Small intestine (tissue), 7 donors: ENCODE data around the gene URAD. TPM values are rescaled to one million over a fixed set of nuclear protein-coding genes. Genes with fewer than 3 reads are reported as not detected.

Source experiments
- DNase-seq, 2 donors: peaks; one replicate each; pipeline versions ENCODE4 v3.0.0 to v3.0.0-alpha.2; 2013
- FAIRE-seq: peaks from 2 replicates; lab custom pipeline; 2012; peaks lifted over from hg19 to GRCh38; lab: Jason Lieb, UNC
- H3K27ac ChIP-seq, 3 donors: one replicate each; pipeline ENCODE4 v1.5.1; 2013; ENCODE audit warnings: low read length in 2 of 3, mild to moderate bottlenecking in 2 of 3, control low read depth in 1 of 3, inconsistent platforms in 1 of 3, low read depth in 1 of 3, moderate library complexity in 1 of 3
- H3K27me3 ChIP-seq, 3 donors: one replicate each; pipeline ENCODE4 v1.6.1; 2013; ENCODE audit warnings: low read length in 3 of 3, inconsistent platforms in 1 of 3; ENCODE audit not compliant: control insufficient read depth in 3 of 3, insufficient read depth in 3 of 3
- H3K36me3 ChIP-seq, 3 donors: one replicate each; pipeline ENCODE4 v1.6.1; 2013; ENCODE audit warnings: low read length in 3 of 3, inconsistent platforms in 1 of 3, low read depth in 1 of 3, mild to moderate bottlenecking in 1 of 3, moderate library complexity in 1 of 3; ENCODE audit not compliant: control insufficient read depth in 3 of 3, insufficient read depth in 2 of 3
- H3K4me1 ChIP-seq, 3 donors: one replicate each; pipeline ENCODE4 v1.6.1; 2013; ENCODE audit warnings: low read length in 2 of 3, inconsistent platforms in 1 of 3, low read depth in 1 of 3, mild to moderate bottlenecking in 1 of 3, moderate library complexity in 1 of 3; ENCODE audit not compliant: control insufficient read depth in 3 of 3, insufficient read depth in 2 of 3
- H3K4me3 ChIP-seq, 3 donors: one replicate each; pipeline ENCODE4 v1.5.1; 2013; ENCODE audit warnings: low read length in 3 of 3, control low read depth in 1 of 3, inconsistent platforms in 1 of 3, low read depth in 1 of 3, mild to moderate bottlenecking in 1 of 3, moderate library complexity in 1 of 3
- H3K9me3 ChIP-seq, 2 donors: one replicate each; pipeline ENCODE4 v1.6.1; 2013; ENCODE audit warnings: low read depth in 1 of 2, low read length in 1 of 2; ENCODE audit not compliant: control insufficient read depth in 2 of 2, insufficient read depth in 1 of 2
- WGBS, 3 donors: extraction: QIAGEN DNeasy Blood & Tissue Kit; methylation state at CpG; one replicate each; pipeline ENCODE4 v1.1.7; 2013; 5-methylcytosine and 5-hydroxymethylcytosine counted together
- polyA plus RNA-seq, 4 donors: library from polyadenylated mRNA; stranded (reverse) in 3 of 4; unstranded in 1 of 4; fragments of 200-250 nt in 3 of 4; fragments of 120-200 nt in 1 of 4; gene quantifications; one replicate each; pipeline versions ENCODE4 v1.2.1 to v1.2.3, GENCODE V29; 2013
- donor health status: healthy with polysubstance abuse.
- donor health status: control.
- donor health status: control.
- donor health status: Bipolar disorder and iron deficiency.
- donor health status: healthy.

The URAD gene
- polyA plus RNA-seq, 4 donors = 12.5 to 59.8 (median 34.1) TPM

DNA sequence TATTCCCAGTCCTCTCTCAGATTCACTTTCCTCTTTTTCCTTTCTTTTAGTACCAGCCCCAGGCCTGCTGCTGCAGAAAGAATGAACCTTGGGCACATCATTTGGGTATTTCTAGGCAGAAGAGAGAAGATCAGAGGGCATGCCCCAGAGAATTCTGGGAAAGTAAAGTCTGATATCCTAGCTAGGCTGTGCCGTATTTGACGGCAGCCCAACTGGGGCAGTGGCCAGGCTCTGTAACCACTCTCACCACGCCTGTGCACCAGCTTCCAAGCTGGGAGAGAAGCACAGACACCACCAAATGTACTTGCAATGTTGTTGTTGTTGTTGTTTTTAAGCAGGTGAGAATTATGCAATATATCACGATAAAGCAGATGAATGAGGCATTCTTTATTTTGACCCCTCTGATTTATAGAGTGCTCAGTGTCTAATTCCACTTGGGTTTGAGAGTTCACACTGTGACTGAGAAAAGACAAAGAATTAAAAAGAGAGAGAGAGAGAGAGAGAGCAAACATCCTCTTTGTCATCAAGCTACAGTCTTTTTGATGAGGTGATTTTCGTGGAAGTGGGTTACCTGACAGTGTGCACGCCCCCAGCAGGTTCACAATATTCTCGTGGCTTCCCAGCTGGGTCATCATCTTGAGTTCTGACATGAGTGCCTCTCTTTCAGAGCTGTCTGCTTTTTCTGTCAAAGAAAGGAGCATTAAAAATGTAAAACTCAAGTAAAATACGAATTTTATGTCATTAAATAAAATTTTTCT is 39.3 kb upstream of the URAD start:
- DNase-seq (no peak), FAIRE-seq (no peak)
- Histone ChIP-seq H3K4me1 (peaks cover 0 to under 1% (median 0%) of the 10 kb centered on the region in 3 donors), H3K27ac (no peak overlapping the region), H3K27me3 (no peaks in the 10 kb centered on the region), H3K36me3 (no peaks in the 10 kb centered on the region), H3K9me3 (no peaks in the 10 kb centered on the region), H3K4me3 (no peak overlapping the region)
- 61 to 75% (median 68%) methylated on average over 8 of the region's 8 CpGs for WGBS, 3 donors

DNA sequence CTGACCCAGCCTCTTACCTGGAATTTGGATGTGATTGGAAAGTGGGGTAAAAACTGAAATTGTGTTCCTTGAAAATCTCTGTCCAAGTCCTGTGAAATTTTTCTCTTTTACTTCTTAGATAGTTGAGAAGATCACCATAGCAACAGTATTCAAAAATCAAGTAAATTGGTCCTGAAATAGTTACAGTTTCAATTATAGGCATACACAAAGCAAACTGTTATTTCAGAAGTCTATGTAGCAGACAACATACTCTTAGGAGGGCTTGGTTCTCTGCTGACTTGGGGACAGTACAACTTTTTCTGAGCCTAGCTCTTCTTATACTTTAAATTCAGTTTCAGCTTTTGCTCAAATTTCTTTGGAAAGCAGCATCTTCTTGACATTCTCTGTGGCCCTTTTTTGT is 38.6 kb upstream of the URAD start:
- Histone ChIP-seq H3K27ac (no peak overlapping the region), H3K9me3 (no peaks in the 10 kb centered on the region), H3K4me1 (peaks cover 0 to 4% (median 0%) of the 10 kb centered on the region in 3 donors), H3K36me3 (no peaks in the 10 kb centered on the region), H3K27me3 (no peaks in the 10 kb centered on the region), H3K4me3 (no peak overlapping the region)
- DNase-seq (no peak), FAIRE-seq (no peak)

DNA sequence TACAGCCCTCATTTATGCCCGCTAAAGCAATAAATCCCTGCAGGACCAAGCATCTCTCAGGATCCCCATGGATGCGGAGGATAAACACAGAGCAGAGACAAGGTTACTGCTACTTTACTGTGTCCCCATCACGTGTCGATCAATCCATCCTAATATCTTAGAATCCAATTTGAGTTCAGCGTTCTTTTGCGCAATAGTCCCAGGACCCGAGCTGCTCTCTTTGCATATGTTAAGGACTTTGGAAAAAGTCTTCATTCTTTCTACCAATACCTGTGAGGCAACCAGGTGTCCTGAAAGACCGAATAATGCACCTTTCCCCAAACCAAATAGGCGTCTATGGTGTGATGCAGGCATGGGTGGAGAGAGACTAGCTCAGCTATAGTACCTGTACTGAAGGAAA is 38.0 kb upstream of the URAD start:
- no peak for DNase-seq
- Histone ChIP-seq H3K4me3 (no peak overlapping the region), H3K9me3 (no peaks in the 10 kb centered on the region), H3K4me1 (peaks cover 0 to 4% (median 0%) of the 10 kb centered on the region in 3 donors), H3K27ac (no peak overlapping the region), H3K36me3 (no peaks in the 10 kb centered on the region), H3K27me3 (no peaks in the 10 kb centered on the region)
- FAIRE-seq = no peak
- 87 to 94% (median 93%) methylated on average over 9 of the region's 9 CpGs for WGBS, 3 donors

DNA sequence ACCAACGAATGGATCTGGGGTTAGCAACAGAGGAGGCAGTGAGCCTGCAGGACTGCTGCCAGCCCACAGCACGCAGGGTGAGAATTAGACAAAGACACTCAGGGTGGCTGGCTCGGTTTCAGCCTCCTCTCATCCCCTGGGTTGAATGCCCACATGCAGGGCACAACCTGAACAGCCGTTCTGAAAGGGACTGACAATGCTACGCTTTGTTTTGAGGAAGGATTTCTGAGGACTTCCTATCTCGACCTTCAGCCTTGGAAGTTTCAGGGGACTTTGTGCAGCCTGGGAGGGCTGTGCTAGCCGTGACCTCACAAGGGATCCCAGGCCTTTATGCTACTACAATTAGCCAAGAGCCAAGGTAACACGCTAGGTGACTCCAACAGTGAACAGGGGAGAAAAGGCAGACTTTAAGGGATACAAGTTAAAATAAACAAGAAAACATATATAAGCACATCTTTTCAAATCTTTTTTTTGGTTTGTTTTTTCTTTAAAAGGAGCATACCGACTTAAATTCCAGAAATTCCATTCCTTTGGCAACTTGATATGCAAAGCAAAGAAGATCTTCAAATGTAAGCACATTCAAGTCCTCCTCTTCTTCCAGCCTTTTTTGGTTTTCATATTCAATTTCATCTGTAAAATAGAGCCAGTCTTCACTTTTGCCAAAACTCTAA is 34.5 kb upstream of the URAD start:
- 25 to 51% (median 40%) methylated on average over 9 of the region's 9 CpGs for WGBS, 3 donors
- no peak for FAIRE-seq

DNA sequence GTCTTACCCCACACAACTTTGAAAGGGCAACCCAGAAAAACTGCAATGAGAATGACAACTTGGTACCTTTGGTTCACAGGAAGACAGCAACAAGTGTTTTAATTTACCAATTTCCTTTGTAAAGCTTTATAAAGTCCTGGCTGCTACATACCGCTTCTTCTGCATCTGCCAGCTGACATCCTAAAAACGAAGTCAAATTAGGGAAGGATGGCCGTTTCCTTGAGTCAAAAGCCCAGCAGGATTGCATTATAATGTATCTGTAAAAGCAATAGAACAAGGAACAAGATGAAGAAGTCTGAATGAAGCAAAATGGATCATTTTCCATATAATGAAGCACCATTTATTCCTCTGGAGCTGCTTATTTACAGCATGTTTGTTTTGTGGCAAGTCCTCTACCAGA is 25.8 kb upstream of the URAD start:
- no peaks in the 10 kb centered on the region for H3K36me3 ChIP-seq
- no peak overlapping the region for H3K27ac ChIP-seq
- no peak for FAIRE-seq
- no peaks in the 10 kb centered on the region for H3K4me1 ChIP-seq
- H3K4me3 ChIP-seq = no peak overlapping the region
- no peak for DNase-seq
- no peaks in the 10 kb centered on the region for H3K9me3 ChIP-seq
- H3K27me3 ChIP-seq = peaks cover 0 to 2% (median 0%) of the 10 kb centered on the region in 3 donors
- WGBS, 3 donors = 54 to 70% (median 68%) methylated on average over 3 of the region's 3 CpGs

More for the DNA sequence above, 34.5 kb upstream of the URAD start:
- no peaks in the 10 kb centered on the region for H3K9me3 ChIP-seq
- no peaks in the 10 kb centered on the region for H3K27me3 ChIP-seq
- peaks cover 0 to 4% (median 0%) of the 10 kb centered on the region in 3 donors for H3K4me1 ChIP-seq
- peak in 1 of 2 donors; percentile 38 for DNase-seq
- no peaks in the 10 kb centered on the region for H3K36me3 ChIP-seq
- no peak overlapping the region for H3K27ac ChIP-seq
- H3K4me3 ChIP-seq = no peak overlapping the region

DNA sequence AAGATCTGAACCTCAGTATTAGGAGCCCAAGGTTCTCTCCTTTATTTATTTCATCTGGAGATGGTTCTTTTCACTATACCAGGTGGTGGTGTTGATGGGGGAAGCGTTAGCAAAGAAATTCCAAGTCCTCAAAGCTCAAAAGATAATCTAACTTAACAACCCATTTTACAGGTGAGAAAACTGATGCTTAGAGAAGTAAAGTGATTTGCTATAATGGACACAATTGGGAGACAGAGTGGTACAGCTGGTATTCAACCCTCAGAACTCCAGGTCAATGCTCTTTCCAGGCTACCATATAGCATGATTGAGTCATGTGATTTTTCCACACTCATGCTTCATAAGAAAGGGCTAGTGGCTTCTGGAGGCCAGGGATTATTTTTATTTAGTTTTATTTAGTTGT is 25.0 kb upstream of the URAD start:
- FAIRE-seq (no peak), DNase-seq (no peak)
- Histone ChIP-seq H3K9me3 (no peaks in the 10 kb centered on the region), H3K4me1 (no peaks in the 10 kb centered on the region), H3K27me3 (peaks cover 0 to 2% (median 0%) of the 10 kb centered on the region in 3 donors), H3K27ac (no peak overlapping the region), H3K4me3 (no peak overlapping the region), H3K36me3 (no peaks in the 10 kb centered on the region)
- WGBS, 3 donors = 82 to 100% (median 94%) methylated on average over 1 of the region's 1 CpG

DNA sequence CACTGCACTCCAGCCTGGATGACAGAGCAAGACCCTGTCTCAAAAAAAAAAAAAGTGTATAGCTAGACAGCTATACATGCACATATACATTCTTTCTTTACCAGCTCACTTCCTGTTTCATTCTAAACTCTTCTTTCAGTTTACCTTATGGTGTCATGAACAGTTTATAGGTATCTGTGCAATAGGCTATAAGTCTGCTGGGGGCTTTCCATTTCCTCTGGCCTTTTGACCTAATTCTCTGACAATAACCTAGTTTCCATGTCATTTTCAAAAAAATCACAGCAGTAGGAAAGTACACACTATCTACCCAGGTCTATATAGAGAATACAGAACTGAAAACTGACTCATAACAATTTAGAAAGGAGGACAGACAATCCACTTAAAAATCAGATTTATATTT is 24.4 kb upstream of the URAD start:
- no peak overlapping the region for H3K4me3 ChIP-seq
- no peaks in the 10 kb centered on the region for H3K4me1 ChIP-seq
- no peaks in the 10 kb centered on the region for H3K9me3 ChIP-seq
- H3K36me3 ChIP-seq = no peaks in the 10 kb centered on the region
- H3K27ac ChIP-seq = no peak overlapping the region
- DNase-seq (peak in 1 of 2 donors; percentile 18), FAIRE-seq (no peak)
- H3K27me3 ChIP-seq = peaks cover 0 to 2% (median 0%) of the 10 kb centered on the region in 3 donors

DNA sequence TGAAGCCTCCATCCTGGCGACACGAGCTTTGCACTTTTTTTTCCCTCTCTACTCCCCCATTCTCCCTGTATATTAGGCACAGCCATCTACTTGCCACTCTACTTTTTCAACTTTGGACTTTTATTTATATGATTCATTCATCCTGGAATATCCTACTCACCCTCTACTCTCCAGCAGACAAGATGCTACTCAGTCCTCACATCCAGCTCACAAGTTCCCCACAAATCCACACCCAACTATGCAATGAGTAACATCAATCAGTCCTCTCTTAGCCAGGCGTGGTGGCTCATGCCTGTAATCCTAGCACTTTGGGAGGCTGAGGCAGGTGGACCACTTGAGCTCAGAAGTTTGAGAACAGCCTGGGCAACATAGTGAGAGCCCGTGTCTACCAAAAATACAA is 23.9 kb upstream of the URAD start:
- no peaks in the 10 kb centered on the region for H3K9me3 ChIP-seq
- WGBS, 3 donors = 74 to 87% (median 81%) methylated on average over 4 of the region's 4 CpGs
- H3K4me1 ChIP-seq = no peaks in the 10 kb centered on the region
- H3K36me3 ChIP-seq = no peaks in the 10 kb centered on the region
- H3K4me3 ChIP-seq = no peak overlapping the region
- no peak overlapping the region for H3K27ac ChIP-seq
- peaks cover 0 to 2% (median 0%) of the 10 kb centered on the region in 3 donors for H3K27me3 ChIP-seq
- FAIRE-seq (no peak), DNase-seq (no peak)
